GM19238 (cell line): ENCODE data around the gene LRRC4C.

Experiments
- DNase-seq: peaks from one replicate; pipeline ENCODE4 v3.0.0; 2011; ENCODE audit warnings: low spot score; ENCODE audit not compliant: insufficient read length

LRRC4C gene

GRCh38 chr11:40295466-40295865 lies 1164.0 kb downstream of the LRRC4C start:
- no peak for DNase-seq

GRCh38 chr11:40294741-40295140 lies 1164.7 kb downstream of the LRRC4C start:
- no peak for DNase-seq

GRCh38 chr11:40294349-40294735 lies 1165.1 kb downstream of the LRRC4C start:
- no peak for DNase-seq

GRCh38 chr11:40293655-40294348 lies 1165.7 kb downstream of the LRRC4C start:
- peak; percentile 54 for DNase-seq

GRCh38 chr11:40292721-40293508 lies 1166.5 kb downstream of the LRRC4C start:
- peak; percentile 3 for DNase-seq

- no peak for DNase-seq
These were observed 1167.7 kb downstream of the LRRC4C start for GRCh38 chr11:40291741-40292140.

- DNase-seq: no peak
These were observed 1168.1 kb downstream of the LRRC4C start for GRCh38 chr11:40291329-40291728.

GRCh38 chr11:40290171-40290631 lies 1169.3 kb downstream of the LRRC4C start:
- no peak for DNase-seq

- DNase-seq: no peak
These were observed 1170.1 kb downstream of the LRRC4C start for GRCh38 chr11:40289370-40289769.

GRCh38 chr11:40287916-40288803 lies 1171.3 kb downstream of the LRRC4C start:
- DNase-seq: no peak

- no peak for DNase-seq
These were observed 1173.3 kb downstream of the LRRC4C start for GRCh38 chr11:40286137-40286536.

- DNase-seq: no peak
These were observed 1173.9 kb downstream of the LRRC4C start for GRCh38 chr11:40285558-40285957.

- no peak for DNase-seq
These were observed 1178.3 kb downstream of the LRRC4C start for GRCh38 chr11:40281052-40281580.

GRCh38 chr11:40280159-40281051 lies 1179.0 kb downstream of the LRRC4C start:
- DNase-seq: no peak

- no peak for DNase-seq
These were observed 1182.5 kb downstream of the LRRC4C start for GRCh38 chr11:40276960-40277359.

- DNase-seq: no peak
These were observed 1185.4 kb downstream of the LRRC4C start for GRCh38 chr11:40274017-40274416.

GRCh38 chr11:40273192-40273732 lies 1186.2 kb downstream of the LRRC4C start:
- no peak for DNase-seq

GRCh38 chr11:40271361-40271760 lies 1188.1 kb downstream of the LRRC4C start:
- DNase-seq: no peak

GRCh38 chr11:40269865-40270264 lies 1189.6 kb downstream of the LRRC4C start:
- no peak for DNase-seq

GRCh38 chr11:40268551-40268950 lies 1190.9 kb downstream of the LRRC4C start:
- no peak for DNase-seq
